DMS53 (cell line): ENCODE data around the gene AFAP1L1.
A peak's percentile ranks its signal among the peaks of the same experiment; 100 is the strongest.
"Not testable (repeated sequence)": the region's sequence is repeated elsewhere in the genome, so short reads cannot be mapped to it uniquely, and the experiment has no call there.

Source experiments
- DNase-seq: peaks from one replicate; lab custom pipeline; 2025; lab: John Stamatoyannopoulos, UW

The AFAP1L1 gene

GRCh38 chr5:149374303-149374702 lies 102.6 kb downstream of the AFAP1L1 start:
- no peak for DNase-seq

- no peak for DNase-seq
Observed at GRCh38 chr5:149374801-149375200, 103.1 kb downstream of the AFAP1L1 start.

- no peak for DNase-seq
Observed at GRCh38 chr5:149375434-149375833, 103.8 kb downstream of the AFAP1L1 start.

GRCh38 chr5:149376104-149376503 lies 104.4 kb downstream of the AFAP1L1 start:
- DNase-seq: no peak

DNA sequence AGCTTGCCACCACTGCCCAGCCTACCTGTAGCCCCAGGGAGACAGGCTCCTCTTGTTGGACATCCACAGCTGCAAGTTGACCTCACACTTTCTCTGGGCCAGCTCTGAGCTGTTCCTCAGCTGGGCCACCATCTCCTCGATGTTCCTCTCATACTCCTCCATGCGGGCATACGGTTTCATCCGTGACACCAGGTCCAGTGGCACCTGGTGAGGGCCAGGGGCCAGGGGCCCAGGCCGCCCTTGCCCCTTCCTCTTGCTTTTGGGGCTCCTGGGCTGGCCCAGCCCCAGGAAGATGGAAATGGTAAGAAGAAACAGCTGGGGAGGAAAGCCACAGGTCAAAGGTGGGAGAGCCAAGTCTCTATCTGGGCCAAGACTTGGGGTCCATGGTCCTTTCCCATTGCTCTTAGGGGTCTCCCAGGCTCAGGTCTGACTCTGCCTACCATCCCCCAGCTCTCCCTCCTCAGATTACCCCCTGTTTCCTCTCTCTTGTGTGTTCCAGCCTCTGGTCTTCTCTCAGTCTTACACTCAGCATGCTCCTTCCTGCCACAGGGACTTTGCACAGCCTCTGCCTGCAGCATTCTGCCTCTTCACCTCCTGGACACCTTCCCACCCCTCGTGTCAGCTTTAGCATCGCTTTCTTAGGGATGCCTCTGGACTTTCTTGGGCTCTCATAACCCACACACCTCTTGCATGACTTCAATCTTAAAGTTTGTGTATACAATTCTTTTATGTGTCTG lies 105.2 kb downstream of the AFAP1L1 start:
- no peak for DNase-seq

DNA sequence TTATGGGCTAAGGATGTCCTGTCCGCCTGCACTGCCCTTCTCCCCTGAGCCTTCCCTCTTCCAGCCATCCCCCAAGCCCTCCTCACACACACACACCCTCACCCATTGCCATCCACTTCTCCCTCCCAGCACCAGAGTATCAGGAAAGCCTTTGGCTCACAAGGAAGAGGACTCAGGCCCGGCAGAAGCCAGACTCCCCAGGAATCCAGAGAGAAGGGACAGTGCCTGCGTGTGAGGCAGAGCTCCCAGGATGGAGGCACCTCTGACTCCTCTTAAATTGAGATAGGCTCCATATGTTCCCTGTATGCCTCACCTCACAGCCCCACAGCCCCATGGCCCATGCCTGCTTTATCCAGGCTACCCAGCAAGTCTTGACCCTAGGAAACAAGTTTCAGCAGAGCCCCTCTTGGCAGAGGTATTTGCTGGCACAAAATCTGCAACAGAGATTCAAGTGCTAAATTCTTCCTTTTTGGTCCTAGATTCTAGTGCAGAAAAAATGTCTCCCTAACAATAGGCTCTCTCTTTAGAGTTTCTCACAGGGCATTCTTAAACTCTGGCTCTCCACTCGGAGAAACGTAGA lies 106.7 kb downstream of the AFAP1L1 start:
- no peak for DNase-seq

DNA sequence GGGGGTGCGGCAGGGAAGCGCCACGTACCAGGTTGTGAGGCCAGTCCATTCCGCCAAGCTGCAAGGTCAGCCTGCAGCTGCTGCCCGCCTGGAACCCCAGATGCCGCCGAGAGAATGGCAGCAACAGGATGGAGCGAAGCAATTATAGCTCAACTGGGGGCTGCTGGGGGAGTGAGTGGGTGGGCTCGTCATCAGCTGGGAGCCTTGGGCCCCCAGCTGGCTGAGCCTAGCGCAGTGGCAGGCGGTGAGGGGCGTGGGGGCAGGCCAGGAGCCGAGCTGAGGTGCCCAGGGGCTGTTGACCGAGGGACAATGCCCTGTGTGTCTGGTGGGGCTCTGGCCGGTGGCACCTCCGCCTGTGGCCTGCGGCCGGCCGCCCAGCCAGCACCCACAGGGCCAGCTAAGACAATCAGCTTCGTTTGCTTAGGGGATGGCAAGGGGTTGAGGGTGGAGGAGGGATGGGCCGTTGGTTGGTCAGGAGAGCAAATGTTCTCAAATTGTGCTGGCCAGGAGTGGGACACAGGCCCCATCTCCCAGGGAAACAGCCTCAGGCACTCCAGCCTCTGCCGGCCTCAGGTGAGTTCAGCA lies 107.6 kb downstream of the AFAP1L1 start, which contains the start of gene IL17B:
Gene IL17B, minus strand, starts transcription at position 116 of the 585 bp plus-strand sequence. Its CDS starts 67 bp downstream, at position 49.
- no peak for DNase-seq

- DNase-seq: no peak
Observed at GRCh38 chr5:149379818-149380374, 108.2 kb downstream of the AFAP1L1 start.

- peak; percentile 27 for DNase-seq
Observed at GRCh38 chr5:149380466-149381121, 108.9 kb downstream of the AFAP1L1 start.

- no peak for DNase-seq
Observed at GRCh38 chr5:149381261-149381985, 109.8 kb downstream of the AFAP1L1 start.

- DNase-seq: peak; percentile 78
Observed at GRCh38 chr5:149381986-149382338, 110.3 kb downstream of the AFAP1L1 start.

GRCh38 chr5:149382517-149383220 lies 111.0 kb downstream of the AFAP1L1 start:
- no peak for DNase-seq

GRCh38 chr5:149383399-149383798 lies 111.7 kb downstream of the AFAP1L1 start:
- no peak for DNase-seq

GRCh38 chr5:149386166-149386565 lies 114.5 kb downstream of the AFAP1L1 start:
- DNase-seq: no peak

- DNase-seq: no peak
Observed at GRCh38 chr5:149387081-149387631, 115.5 kb downstream of the AFAP1L1 start.

DNA sequence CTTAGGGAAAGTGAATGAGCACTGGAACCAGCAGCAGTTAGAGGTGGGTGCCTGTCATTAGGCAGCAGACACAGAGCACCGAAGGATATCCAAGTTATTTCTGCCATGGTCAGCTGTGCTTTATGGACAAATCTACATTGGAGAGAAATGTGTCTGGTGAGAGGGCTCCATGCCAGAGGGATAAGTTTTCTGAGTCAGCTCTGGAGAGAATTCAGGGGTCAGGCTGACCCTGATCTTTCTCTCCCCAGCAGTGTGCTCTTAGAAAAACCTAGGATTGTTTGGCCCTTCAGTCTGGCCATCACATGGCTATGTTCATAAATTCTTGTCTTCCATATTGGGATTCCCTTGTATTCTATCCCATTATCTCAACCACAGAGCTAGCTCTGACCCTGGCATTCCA lies 116.3 kb downstream of the AFAP1L1 start:
- DNase-seq: no peak

DNA sequence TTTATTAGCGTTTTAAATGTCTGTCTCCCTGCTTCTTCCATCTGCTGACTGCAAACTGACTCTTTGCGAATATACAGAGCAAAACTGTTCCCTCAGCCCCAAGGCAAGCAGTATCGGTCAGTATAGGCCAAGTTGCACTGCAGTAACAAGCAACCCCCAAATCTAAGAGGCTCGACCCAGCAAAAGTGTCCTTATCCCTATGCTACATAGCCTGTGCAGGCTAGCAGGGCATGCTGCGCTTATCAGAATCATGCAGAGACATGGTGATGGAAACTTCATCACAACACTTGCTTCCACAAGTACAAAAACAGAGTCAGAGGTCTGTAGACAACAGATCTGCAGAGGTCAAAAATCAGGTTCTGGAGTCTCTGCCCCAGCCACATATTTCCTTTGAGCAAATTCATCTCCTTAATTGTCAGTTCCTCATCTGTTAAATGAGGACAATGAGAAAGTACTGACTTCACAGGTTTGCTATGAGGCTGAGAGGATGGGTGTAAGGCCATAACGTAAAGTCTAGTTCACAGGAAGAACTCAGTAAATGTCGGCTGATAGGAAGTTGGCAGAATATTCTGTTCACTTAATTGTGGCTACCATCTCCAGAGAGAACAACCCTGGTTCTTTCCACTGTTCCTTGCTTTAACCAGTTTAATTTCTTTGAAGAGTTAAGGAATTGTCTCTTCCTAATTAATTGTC lies 117.0 kb downstream of the AFAP1L1 start:
- DNase-seq: no peak

GRCh38 chr5:149389552-149390495 lies 118.2 kb downstream of the AFAP1L1 start:
- no peak for DNase-seq

DNA sequence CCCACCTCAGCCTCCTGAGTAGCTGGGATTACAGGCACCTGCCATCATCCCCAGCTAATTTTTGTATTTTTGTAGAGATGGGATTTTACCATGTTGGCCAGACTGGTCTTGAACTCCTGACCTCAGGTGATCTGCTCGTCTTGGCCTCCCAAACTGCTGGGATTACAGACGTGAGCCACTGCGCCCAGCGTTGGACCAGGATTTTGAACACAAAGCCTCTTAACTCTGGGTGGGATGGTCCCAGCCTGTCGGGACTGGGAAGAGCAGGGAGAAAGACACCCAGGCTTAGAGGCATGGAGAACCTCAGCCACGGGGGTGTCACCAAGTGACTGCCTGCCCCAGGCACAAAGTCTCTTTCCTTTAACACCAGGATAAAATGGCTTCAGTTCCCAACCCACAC lies 119.4 kb downstream of the AFAP1L1 start:
- not testable (repeated sequence) for DNase-seq
